Neural progenitor cell (in vitro differentiated cells): ENCODE results near the gene KIAA1217. TPM values are rescaled to one million over a fixed set of nuclear protein-coding genes. Genes with fewer than 3 reads are reported as not detected.

Experiments used
- DNase-seq: peaks from one replicate; pipeline ENCODE4 v3.0.0-alpha.2; 2016; ENCODE audit warnings: low spot score
- H2AFZ ChIP-seq: fragments of 200-600 bp; sonication (generic); replicated peaks from 2 replicates; pipeline ENCODE4 v1.6.1; 2016; ENCODE audit warnings: antibody characterized with exemption
- H3F3A ChIP-seq: fragments of 200-600 bp; sonication (generic); 2 replicates; pipeline ENCODE4 v1.6.1; 2016; ENCODE audit warnings: antibody characterized with exemption, low read depth
- H3K27ac ChIP-seq: fragments of 200-600 bp; sonication (generic); 2 replicates; pipeline ENCODE4 v1.5.1; 2016; ENCODE audit warnings: mild to moderate bottlenecking
- H3K27me3 ChIP-seq: fragments of 200-600 bp; sonication (generic); 2 replicates; pipeline ENCODE4 v1.6.1; 2016; ENCODE audit warnings: mild to moderate bottlenecking, moderate library complexity
- H3K36me3 ChIP-seq: fragments of 200-600 bp; sonication (generic); 2 replicates; pipeline ENCODE4 v1.5.1; 2016
- H3K4me1 ChIP-seq: fragments of 200-600 bp; sonication (generic); 2 replicates; pipeline ENCODE4 v1.6.1; 2016; ENCODE audit warnings: mixed run types
- H3K4me2 ChIP-seq: fragments of 200-600 bp; sonication (generic); 2 replicates; pipeline ENCODE4 v1.6.1; 2016
- H3K4me3 ChIP-seq: fragments of 200-600 bp; sonication (generic); 2 replicates; pipeline ENCODE4 v1.5.1; 2016
- H3K79me2 ChIP-seq: fragments of 200-600 bp; sonication (generic); 2 replicates; pipeline ENCODE4 v1.6.1; 2016; ENCODE audit warnings: low read depth
- H3K9ac ChIP-seq: fragments of 200-600 bp; sonication (generic); 2 replicates; pipeline ENCODE4 v1.6.1; 2016
- H3K9me3 ChIP-seq: fragments of 200-600 bp; sonication (generic); 2 replicates; pipeline ENCODE4 v1.5.1; 2016; ENCODE audit warnings: low read depth
- H4K20me1 ChIP-seq: fragments of 200-600 bp; sonication (generic); 2 replicates; pipeline ENCODE4 v1.6.1; 2016; ENCODE audit warnings: low read depth
- H3K27ac Mint-ChIP-seq: 3 replicates; pipeline ENCODE4 v1.8.0; 2021; ENCODE audit warnings: mixed read lengths
- H3K27me3 Mint-ChIP-seq: 2 replicates; pipeline ENCODE4 v1.8.0; 2022; ENCODE audit warnings: low read depth, mild to moderate bottlenecking, inconsistent platforms, moderate library complexity, mixed read lengths; ENCODE audit not compliant: insufficient read depth
- H3K36me3 Mint-ChIP-seq: 3 replicates; pipeline ENCODE4 v1.8.0; 2021; ENCODE audit warnings: mixed read lengths
- H3K4me1 Mint-ChIP-seq: 3 replicates; pipeline ENCODE4 v1.8.0; 2021; ENCODE audit warnings: mixed read lengths
- H3K4me3 Mint-ChIP-seq: 3 replicates; pipeline ENCODE4 v1.8.0; 2021; ENCODE audit warnings: mild to moderate bottlenecking, moderate library complexity, mixed read lengths
- H3K9me3 Mint-ChIP-seq: 3 replicates; pipeline ENCODE4 v1.8.0; 2020; ENCODE audit warnings: mixed read lengths
- EZH2 ChIP-seq: fragments of 200-600 bp; sonication (generic); IDR thresholded peaks from 2 replicates; pipeline ENCODE4 v1.6.1; 2017; ENCODE audit warnings: antibody characterized with exemption, mild to moderate bottlenecking, moderate library complexity
- EZH2phosphoT487 ChIP-seq: fragments of 200-600 bp; sonication (generic); IDR thresholded peaks from 2 replicates; pipeline ENCODE4 v1.6.1; 2017; ENCODE audit warnings: antibody characterized with exemption
- total RNA-seq: library from RNA; depleted of rRNA; stranded (reverse); fragments of >200 nt; gene quantifications from 2 replicates; pipeline ENCODE4 v1.2.3, GENCODE V29; 2015; ENCODE audit warnings: low replicate concordance
- TF ChIP-seq, protein P1 (sequence below): fragments of 200-600 bp; sonication (generic); IDR thresholded peaks from 2 replicates; pipeline ENCODE4 v1.5.1; 2017; ENCODE audit warnings: antibody characterized with exemption, mild to moderate bottlenecking

KIAA1217 gene
- total RNA-seq, 1 donor from 2014 or later = 13.1 TPM

DNA sequence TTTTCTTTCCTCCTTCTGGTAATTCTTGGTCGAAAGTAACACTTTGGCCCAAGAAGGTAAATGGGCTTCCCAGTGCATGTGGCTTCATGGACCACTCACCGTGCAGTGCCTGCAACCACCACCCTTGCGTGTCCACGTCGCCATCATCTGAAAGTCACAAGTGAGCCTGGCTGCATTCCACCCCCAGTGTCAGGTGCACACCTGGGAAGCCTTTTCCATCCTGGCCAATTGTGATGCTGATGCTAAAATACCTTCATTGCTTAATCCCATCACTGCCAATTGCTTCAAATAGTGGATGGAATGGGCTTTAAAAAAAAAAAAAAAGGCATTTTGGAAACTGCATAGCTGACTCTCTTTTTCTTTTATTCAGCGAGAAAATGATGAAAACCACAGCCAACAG, 285.8 kb downstream of the KIAA1217 start:
- no peak overlapping the region for H2AFZ ChIP-seq
- no peaks in the 10 kb centered on the region for H3K4me1 ChIP-seq
- no peak overlapping the region for H3K9ac ChIP-seq
- no peak overlapping the region for H3K4me3 ChIP-seq
- H3K27me3 ChIP-seq = no peaks in the 10 kb centered on the region
- TF ChIP-seq EZH2phosphoT487 (no peak), EZH2 (no peak)
- TF ChIP-seq, protein P1, sequence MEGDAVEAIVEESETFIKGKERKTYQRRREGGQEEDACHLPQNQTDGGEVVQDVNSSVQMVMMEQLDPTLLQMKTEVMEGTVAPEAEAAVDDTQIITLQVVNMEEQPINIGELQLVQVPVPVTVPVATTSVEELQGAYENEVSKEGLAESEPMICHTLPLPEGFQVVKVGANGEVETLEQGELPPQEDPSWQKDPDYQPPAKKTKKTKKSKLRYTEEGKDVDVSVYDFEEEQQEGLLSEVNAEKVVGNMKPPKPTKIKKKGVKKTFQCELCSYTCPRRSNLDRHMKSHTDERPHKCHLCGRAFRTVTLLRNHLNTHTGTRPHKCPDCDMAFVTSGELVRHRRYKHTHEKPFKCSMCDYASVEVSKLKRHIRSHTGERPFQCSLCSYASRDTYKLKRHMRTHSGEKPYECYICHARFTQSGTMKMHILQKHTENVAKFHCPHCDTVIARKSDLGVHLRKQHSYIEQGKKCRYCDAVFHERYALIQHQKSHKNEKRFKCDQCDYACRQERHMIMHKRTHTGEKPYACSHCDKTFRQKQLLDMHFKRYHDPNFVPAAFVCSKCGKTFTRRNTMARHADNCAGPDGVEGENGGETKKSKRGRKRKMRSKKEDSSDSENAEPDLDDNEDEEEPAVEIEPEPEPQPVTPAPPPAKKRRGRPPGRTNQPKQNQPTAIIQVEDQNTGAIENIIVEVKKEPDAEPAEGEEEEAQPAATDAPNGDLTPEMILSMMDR = no peak
- Mint-ChIP-seq H3K27me3 (no peaks in the 10 kb centered on the region), H3K4me3 (no peak overlapping the region), H3K27ac (no peak overlapping the region), H3K9me3 (no peaks in the 10 kb centered on the region), H3K36me3 (no peaks in the 10 kb centered on the region), H3K4me1 (no peaks in the 10 kb centered on the region)
- no peaks in the 10 kb centered on the region for H4K20me1 ChIP-seq
- H3K9me3 ChIP-seq = no peaks in the 10 kb centered on the region
- no peak for DNase-seq
- no peaks in the 10 kb centered on the region for H3K79me2 ChIP-seq
- H3K36me3 ChIP-seq = no peaks in the 10 kb centered on the region
- no peaks in the 10 kb centered on the region for H3F3A ChIP-seq
- H3K4me2 ChIP-seq = no peak overlapping the region
- H3K27ac ChIP-seq = no peak overlapping the region

GRCh38 chr10:24495666-24496460, 286.9 kb downstream of the KIAA1217 start:
- no peak for DNase-seq
- H3K4me3 ChIP-seq = no peak overlapping the region
- no peaks in the 10 kb centered on the region for H3K9me3 ChIP-seq
- H3K27me3 ChIP-seq = no peaks in the 10 kb centered on the region
- Mint-ChIP-seq H3K4me1 (no peaks in the 10 kb centered on the region), H3K27me3 (no peaks in the 10 kb centered on the region), H3K36me3 (no peaks in the 10 kb centered on the region), H3K4me3 (no peak overlapping the region), H3K9me3 (no peaks in the 10 kb centered on the region), H3K27ac (no peak overlapping the region)
- no peaks in the 10 kb centered on the region for H3F3A ChIP-seq
- H3K36me3 ChIP-seq = no peaks in the 10 kb centered on the region
- H4K20me1 ChIP-seq = no peaks in the 10 kb centered on the region
- H2AFZ ChIP-seq = no peak overlapping the region
- no peaks in the 10 kb centered on the region for H3K4me1 ChIP-seq
- H3K9ac ChIP-seq = no peak overlapping the region
- no peak overlapping the region for H3K4me2 ChIP-seq
- H3K27ac ChIP-seq = no peak overlapping the region
- TF ChIP-seq, protein P1 = no peak
- TF ChIP-seq EZH2phosphoT487 (no peak), EZH2 (no peak)
- no peaks in the 10 kb centered on the region for H3K79me2 ChIP-seq

GRCh38 chr10:24496906-24497305, 288.0 kb downstream of the KIAA1217 start:
- no peak for DNase-seq

More at GRCh38 chr10:24496906-24497305, 288.0 kb downstream of the KIAA1217 start:
- no peaks in the 10 kb centered on the region for H3K9me3 ChIP-seq
- H3K4me1 ChIP-seq = no peaks in the 10 kb centered on the region
- H3K4me3 Mint-ChIP-seq = no peak overlapping the region
- no peak overlapping the region for H3K4me3 ChIP-seq
- H3K27ac Mint-ChIP-seq = no peak overlapping the region
- H3K27ac ChIP-seq = no peak overlapping the region
- no peaks in the 10 kb centered on the region for H3K27me3 ChIP-seq
- H4K20me1 ChIP-seq = no peaks in the 10 kb centered on the region
- no peak overlapping the region for H2AFZ ChIP-seq
- no peaks in the 10 kb centered on the region for H3K27me3 Mint-ChIP-seq
- H3K9ac ChIP-seq = no peak overlapping the region
- H3F3A ChIP-seq = no peaks in the 10 kb centered on the region
- no peaks in the 10 kb centered on the region for H3K36me3 ChIP-seq
- no peaks in the 10 kb centered on the region for H3K9me3 Mint-ChIP-seq
- no peak overlapping the region for H3K4me2 ChIP-seq
- no peaks in the 10 kb centered on the region for H3K36me3 Mint-ChIP-seq
- no peak for TF ChIP-seq EZH2
- TF ChIP-seq, protein P1 = no peak
- no peak for TF ChIP-seq EZH2phosphoT487
- H3K4me1 Mint-ChIP-seq = no peaks in the 10 kb centered on the region
- H3K79me2 ChIP-seq = no peaks in the 10 kb centered on the region
